ENCODE data around the gene KRT28. TPM values are rescaled to one million over a fixed set of nuclear protein-coding genes. Genes with fewer than 3 reads are reported as not detected.

Gene KRT28
- total and polyA plus RNA-seq, 2 experiments from 2014 or later = not detected

GRCh38 chr17:40846515-40847144 is 46.9 kb upstream of the KRT28 start:
- Mint-ChIP-seq H3K36me3 (ENCODE audit: low read depth) (no peaks in the 10 kb centered on the region), H3K27ac (no peak overlapping the region), H3K4me1 (peaks cover under 1% of the 10 kb centered on the region; the same call in 2 of the 3 replicates), H3K4me3 (no peak overlapping the region), H3K9me3 (no peaks in the 10 kb centered on the region), H3K27me3 (ENCODE audit: insufficient read depth, low read depth, poor library complexity) (peaks cover 5% of the 10 kb centered on the region)
- Histone ChIP-seq H3K36me3 (ENCODE audit: insufficient read depth) (no peaks in the 10 kb centered on the region), H2AFZ (no peak overlapping the region), H3K27ac (ENCODE audit: low read depth) (no peak overlapping the region), H3K4me2 (no peak overlapping the region), H3K4me3 (no peak overlapping the region), H4K20me1 (replicated peaks; ENCODE audit: insufficient read depth) (no peaks in the 10 kb centered on the region), H3K27me3 (ENCODE audit: insufficient read depth) (peaks cover 7% of the 10 kb centered on the region; the same call in 1 of the 2 replicates), H3K9me2 (ENCODE audit: insufficient read depth) (no peaks in the 10 kb centered on the region), H3K79me2 (replicated peaks; ENCODE audit: insufficient read depth) (no peaks in the 10 kb centered on the region), H3F3A (replicated peaks; ENCODE audit: low read depth) (no peaks in the 10 kb centered on the region), H3K4me1 (ENCODE audit: insufficient read depth) (no peaks in the 10 kb centered on the region)
- TF ChIP-seq, protein P1, sequence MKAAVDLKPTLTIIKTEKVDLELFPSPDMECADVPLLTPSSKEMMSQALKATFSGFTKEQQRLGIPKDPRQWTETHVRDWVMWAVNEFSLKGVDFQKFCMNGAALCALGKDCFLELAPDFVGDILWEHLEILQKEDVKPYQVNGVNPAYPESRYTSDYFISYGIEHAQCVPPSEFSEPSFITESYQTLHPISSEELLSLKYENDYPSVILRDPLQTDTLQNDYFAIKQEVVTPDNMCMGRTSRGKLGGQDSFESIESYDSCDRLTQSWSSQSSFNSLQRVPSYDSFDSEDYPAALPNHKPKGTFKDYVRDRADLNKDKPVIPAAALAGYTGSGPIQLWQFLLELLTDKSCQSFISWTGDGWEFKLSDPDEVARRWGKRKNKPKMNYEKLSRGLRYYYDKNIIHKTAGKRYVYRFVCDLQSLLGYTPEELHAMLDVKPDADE (IDR thresholded peaks at IDR 0.05) = no peak
- no peak for ATAC-seq
- no peak for DNase-seq (ENCODE audit: low spot score)

GRCh38 chr17:40844671-40845107 is 44.9 kb upstream of the KRT28 start:
- Mint-ChIP-seq H3K4me1 (peaks cover 3% of the 10 kb centered on the region; the same call in 1 of the 3 replicates), H3K27me3 (ENCODE audit: insufficient read depth, low read depth, poor library complexity) (peaks cover 5% of the 10 kb centered on the region), H3K9me3 (no peaks in the 10 kb centered on the region), H3K36me3 (ENCODE audit: low read depth) (no peaks in the 10 kb centered on the region), H3K27ac (no peak overlapping the region), H3K4me3 (no peak overlapping the region)
- H3K4me2 ChIP-seq = no peak overlapping the region
- H3K4me1 ChIP-seq (ENCODE audit: insufficient read depth) = no peaks in the 10 kb centered on the region
- H3K27me3 ChIP-seq (ENCODE audit: insufficient read depth) = peaks cover 15% of the 10 kb centered on the region
- ATAC-seq = no peak
- H3F3A ChIP-seq (replicated peaks; ENCODE audit: low read depth) = no peaks in the 10 kb centered on the region
- H3K36me3 ChIP-seq (ENCODE audit: insufficient read depth) = no peaks in the 10 kb centered on the region
- H3K4me3 ChIP-seq = no peak overlapping the region
- H4K20me1 ChIP-seq (replicated peaks; ENCODE audit: insufficient read depth) = no peaks in the 10 kb centered on the region
- H2AFZ ChIP-seq = no peak overlapping the region
- H3K79me2 ChIP-seq (replicated peaks; ENCODE audit: insufficient read depth) = no peaks in the 10 kb centered on the region
- no peak for TF ChIP-seq EZH2 (IDR thresholded peaks at IDR 0.05; ENCODE audit: low read depth, unreplicated experiment)
- TF ChIP-seq, protein P1 (IDR thresholded peaks at IDR 0.05) = no peak
- TF ChIP-seq, protein P2, sequence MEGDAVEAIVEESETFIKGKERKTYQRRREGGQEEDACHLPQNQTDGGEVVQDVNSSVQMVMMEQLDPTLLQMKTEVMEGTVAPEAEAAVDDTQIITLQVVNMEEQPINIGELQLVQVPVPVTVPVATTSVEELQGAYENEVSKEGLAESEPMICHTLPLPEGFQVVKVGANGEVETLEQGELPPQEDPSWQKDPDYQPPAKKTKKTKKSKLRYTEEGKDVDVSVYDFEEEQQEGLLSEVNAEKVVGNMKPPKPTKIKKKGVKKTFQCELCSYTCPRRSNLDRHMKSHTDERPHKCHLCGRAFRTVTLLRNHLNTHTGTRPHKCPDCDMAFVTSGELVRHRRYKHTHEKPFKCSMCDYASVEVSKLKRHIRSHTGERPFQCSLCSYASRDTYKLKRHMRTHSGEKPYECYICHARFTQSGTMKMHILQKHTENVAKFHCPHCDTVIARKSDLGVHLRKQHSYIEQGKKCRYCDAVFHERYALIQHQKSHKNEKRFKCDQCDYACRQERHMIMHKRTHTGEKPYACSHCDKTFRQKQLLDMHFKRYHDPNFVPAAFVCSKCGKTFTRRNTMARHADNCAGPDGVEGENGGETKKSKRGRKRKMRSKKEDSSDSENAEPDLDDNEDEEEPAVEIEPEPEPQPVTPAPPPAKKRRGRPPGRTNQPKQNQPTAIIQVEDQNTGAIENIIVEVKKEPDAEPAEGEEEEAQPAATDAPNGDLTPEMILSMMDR (conservative IDR thresholded peaks at IDR 0.05; ENCODE audit: low read depth in 2 of 2) = no peak
- no peak for TF ChIP-seq POLR2AphosphoS5 (IDR thresholded peaks at IDR 0.05; ENCODE audit: low read depth)
- TF ChIP-seq NANOG (IDR thresholded peaks at IDR 0.05; ENCODE audit: borderline replicate concordance) = no peak
- no peak for TF ChIP-seq ZNF331 (CRISPR knock-in tag; IDR thresholded peaks at IDR 0.05; ENCODE audit: low read depth)
- H3K27ac ChIP-seq (ENCODE audit: low read depth) = no peak overlapping the region
- no peaks in the 10 kb centered on the region for H3K9me2 ChIP-seq (ENCODE audit: insufficient read depth)
- no peak for DNase-seq (ENCODE audit: low spot score)

Measured in GM23338 (cell line).